GM21825 (cell line): Measurements from ENCODE around the gene NXN.
"Not testable (repeated sequence)": the region's sequence is repeated elsewhere in the genome, so short reads cannot be mapped to it uniquely, and the experiment has no call there.

Experiments
- ATAC-seq: cut with Tn5 transposase; IDR thresholded peaks from one replicate; pipeline ENCODE4 v1.9.1; 2021; ENCODE audit warnings: mild to moderate bottlenecking, moderate library complexity; ENCODE audit not compliant: unreplicated experiment

NXN gene

GRCh38 chr17:781805-782731, 197.5 kb downstream of the NXN start, which contains the start of the genes GLOD4 and MRM3:
GLOD4 (minus strand) TSS chr17:782280; CDS start chr17:782255, 25 bp downstream.
MRM3 (plus strand) TSS chr17:782353; CDS start chr17:782379, 26 bp downstream.
- ATAC-seq = peak; percentile 84

- no peak for ATAC-seq
Observed at GRCh38 chr17:778096-778495, 201.5 kb downstream of the NXN start.

- no peak for ATAC-seq
Observed at GRCh38 chr17:774313-774584, 205.3 kb downstream of the NXN start.

GRCh38 chr17:773467-774312, 205.9 kb downstream of the NXN start:
- ATAC-seq = no peak

GRCh38 chr17:773016-773415, 206.6 kb downstream of the NXN start:
- ATAC-seq = no peak

GRCh38 chr17:767076-767475, 212.5 kb downstream of the NXN start:
- no peak for ATAC-seq

- no peak for ATAC-seq
Observed at GRCh38 chr17:760371-760770, 219.2 kb downstream of the NXN start.

- ATAC-seq = no peak
Observed at GRCh38 chr17:759964-760363, 219.6 kb downstream of the NXN start.

- not testable (repeated sequence) for ATAC-seq
Observed at GRCh38 chr17:756010-756567, 223.5 kb downstream of the NXN start.

GRCh38 chr17:755319-755961, 224.1 kb downstream of the NXN start:
- not testable (repeated sequence) for ATAC-seq

- no peak for ATAC-seq
Observed at GRCh38 chr17:753418-753817, 226.2 kb downstream of the NXN start.

- no peak for ATAC-seq
Observed at GRCh38 chr17:752620-753219, 226.9 kb downstream of the NXN start.

- peak; percentile 76 for ATAC-seq
Observed at GRCh38 chr17:752002-752619, 227.5 kb downstream of the NXN start, which contains the start of gene GEMIN4. GEMIN4 (minus strand) TSS chr17:752264; CDS start chr17:752142, 122 bp downstream.

GRCh38 chr17:751269-752001, 228.1 kb downstream of the NXN start:
- peak; percentile 27 for ATAC-seq

- ATAC-seq = no peak
Observed at GRCh38 chr17:750431-751037, 229.0 kb downstream of the NXN start.

GRCh38 chr17:749359-749758, 230.2 kb downstream of the NXN start:
- not testable (repeated sequence) for ATAC-seq
